Kidney epithelial cell (primary cell): ENCODE data around the gene CCDC85C. TPM values are rescaled to one million over a fixed set of nuclear protein-coding genes. Genes with fewer than 3 reads are reported as not detected.

Experiments
- DNase-seq: peaks from one replicate; pipeline ENCODE4 v3.0.0-alpha.2; 2010; ENCODE audit warnings: low read depth
- H3K27me3 ChIP-seq: 2 replicates; pipeline ENCODE4 v1.6.0; 2011; ENCODE audit warnings: low read length; ENCODE audit not compliant: control insufficient read depth, insufficient read depth
- H3K36me3 ChIP-seq: 2 replicates; pipeline ENCODE4 v1.5.1; 2011; ENCODE audit warnings: low read length; ENCODE audit not compliant: control insufficient read depth, insufficient read depth
- H3K4me3 ChIP-seq: 2 replicates; pipeline ENCODE4 v1.5.1; 2011; ENCODE audit warnings: low read depth, mild to moderate bottlenecking, control low read depth, low read length
- CTCF ChIP-seq: IDR thresholded peaks from 2 replicates; pipeline ENCODE4 v1.5.1; 2011; ENCODE audit warnings: mild to moderate bottlenecking, moderate library complexity, low read length, control low read depth, inconsistent platforms; ENCODE audit not compliant: insufficient read depth, poor library complexity, severe bottlenecking
- total RNA-seq: library from RNA; depleted of rRNA; stranded (reverse); fragments of >200 nt; gene quantifications from 2 replicates; pipeline ENCODE4 v1.2.3, GENCODE V29; 2015

Gene CCDC85C
- total RNA-seq, 1 donor from 2014 or later = 32.4 TPM

DNA sequence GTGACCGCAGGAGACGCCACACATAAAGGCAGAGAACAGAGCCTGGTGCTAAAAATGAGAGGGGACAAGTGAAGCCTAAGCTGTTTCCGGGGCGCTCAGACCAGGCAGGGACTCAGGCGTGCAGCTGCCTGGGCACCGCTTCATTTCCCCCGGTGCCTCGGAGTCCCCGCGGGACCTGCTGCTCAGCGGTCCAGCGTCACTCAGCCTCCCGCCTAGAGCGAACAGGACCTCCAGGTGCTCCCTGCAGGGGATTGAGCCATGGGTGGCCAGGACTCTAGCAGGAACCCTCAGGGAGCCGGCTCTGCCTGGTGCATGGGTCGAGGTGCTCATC lies 31.0 kb downstream of the CCDC85C start:
- Histone ChIP-seq H3K4me3 (no peak overlapping the region), H3K27me3 (no peaks in the 10 kb centered on the region), H3K36me3 (no peaks in the 10 kb centered on the region)
- no peak for TF ChIP-seq CTCF
- no peak for DNase-seq

DNA sequence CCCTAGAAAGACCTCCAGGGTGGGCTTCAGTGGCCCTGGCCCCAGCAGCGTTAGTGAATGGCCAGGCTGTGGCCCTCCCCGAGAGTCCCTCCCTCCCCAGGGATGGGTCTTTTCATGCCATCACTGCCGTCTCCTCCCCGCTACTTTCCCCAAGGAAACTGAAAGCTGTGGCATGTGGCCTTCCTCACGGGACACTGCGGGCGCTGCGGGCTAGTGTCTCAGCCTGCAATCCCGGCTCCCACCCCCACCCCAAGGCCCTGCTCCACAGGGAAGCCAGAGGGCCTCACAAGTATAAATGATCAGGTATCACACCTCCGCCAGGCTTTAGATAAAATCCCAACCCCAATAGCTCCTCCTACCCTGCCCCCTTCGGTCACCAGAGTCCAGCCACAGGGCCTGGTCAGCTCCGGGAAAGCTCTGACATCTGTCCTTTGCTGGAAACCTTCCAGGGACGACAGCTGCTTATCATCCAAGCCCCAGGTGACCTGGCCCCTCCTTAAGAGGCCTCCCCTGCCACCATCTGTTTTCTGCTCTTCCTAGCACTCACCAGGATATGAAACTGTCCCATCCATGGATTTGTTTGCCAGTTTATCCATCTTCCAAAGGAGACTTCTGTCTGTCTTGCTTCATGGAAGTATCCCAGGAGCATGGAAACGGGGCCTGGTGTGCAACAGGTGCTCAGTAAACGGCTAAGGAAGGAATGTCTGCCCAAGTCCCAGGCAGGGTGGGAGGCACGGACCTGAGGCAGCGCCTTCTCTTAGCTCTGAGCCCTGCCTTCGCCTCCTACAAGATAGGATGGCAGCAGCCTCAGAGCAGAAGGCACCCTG lies 31.6 kb downstream of the CCDC85C start:
- H3K36me3 ChIP-seq = no peaks in the 10 kb centered on the region
- no peak overlapping the region for H3K4me3 ChIP-seq
- no peak for TF ChIP-seq CTCF
- no peak for DNase-seq
- H3K27me3 ChIP-seq = no peaks in the 10 kb centered on the region

DNA sequence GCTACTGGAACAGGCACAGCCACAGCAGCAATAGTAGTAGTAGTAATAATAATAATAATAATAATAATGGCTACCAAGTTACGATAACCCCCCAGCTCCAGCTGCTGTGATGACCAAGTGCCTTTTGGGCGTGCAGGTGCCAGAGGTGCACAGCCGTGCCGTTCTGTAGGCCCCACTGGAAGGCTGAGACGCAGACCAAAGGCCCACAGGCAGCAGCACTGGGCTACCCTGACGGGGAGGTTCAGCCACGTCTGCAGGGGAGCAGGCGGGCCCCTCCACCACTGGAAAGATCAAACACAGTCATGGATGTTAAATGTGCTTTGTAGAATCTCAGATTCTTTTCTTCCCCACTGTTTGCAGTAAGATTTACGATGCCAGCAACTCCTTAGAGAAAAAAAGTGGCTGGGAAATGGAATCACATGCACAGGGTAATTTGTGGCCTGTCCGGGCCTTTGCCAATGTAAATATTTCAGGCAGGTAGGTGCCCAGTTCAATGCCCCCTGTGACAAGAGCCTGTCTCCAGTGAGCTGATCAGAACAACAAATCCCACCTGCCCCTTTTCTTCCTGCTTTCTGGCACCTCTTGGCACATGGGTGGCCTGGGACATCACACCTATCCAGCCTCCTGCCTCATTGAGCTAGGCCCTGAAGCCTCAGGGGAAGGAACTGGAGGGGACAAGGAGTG lies 32.6 kb downstream of the CCDC85C start:
- Histone ChIP-seq H3K27me3 (no peaks in the 10 kb centered on the region), H3K36me3 (no peaks in the 10 kb centered on the region), H3K4me3 (no peak overlapping the region)
- DNase-seq = no peak
- TF ChIP-seq CTCF = no peak

- Histone ChIP-seq H3K27me3 (no peaks in the 10 kb centered on the region), H3K4me3 (no peak overlapping the region), H3K36me3 (no peaks in the 10 kb centered on the region)
- TF ChIP-seq CTCF = no peak
- no peak for DNase-seq
These were observed 33.3 kb downstream of the CCDC85C start for GRCh38 chr14:99570544-99571302.

DNA sequence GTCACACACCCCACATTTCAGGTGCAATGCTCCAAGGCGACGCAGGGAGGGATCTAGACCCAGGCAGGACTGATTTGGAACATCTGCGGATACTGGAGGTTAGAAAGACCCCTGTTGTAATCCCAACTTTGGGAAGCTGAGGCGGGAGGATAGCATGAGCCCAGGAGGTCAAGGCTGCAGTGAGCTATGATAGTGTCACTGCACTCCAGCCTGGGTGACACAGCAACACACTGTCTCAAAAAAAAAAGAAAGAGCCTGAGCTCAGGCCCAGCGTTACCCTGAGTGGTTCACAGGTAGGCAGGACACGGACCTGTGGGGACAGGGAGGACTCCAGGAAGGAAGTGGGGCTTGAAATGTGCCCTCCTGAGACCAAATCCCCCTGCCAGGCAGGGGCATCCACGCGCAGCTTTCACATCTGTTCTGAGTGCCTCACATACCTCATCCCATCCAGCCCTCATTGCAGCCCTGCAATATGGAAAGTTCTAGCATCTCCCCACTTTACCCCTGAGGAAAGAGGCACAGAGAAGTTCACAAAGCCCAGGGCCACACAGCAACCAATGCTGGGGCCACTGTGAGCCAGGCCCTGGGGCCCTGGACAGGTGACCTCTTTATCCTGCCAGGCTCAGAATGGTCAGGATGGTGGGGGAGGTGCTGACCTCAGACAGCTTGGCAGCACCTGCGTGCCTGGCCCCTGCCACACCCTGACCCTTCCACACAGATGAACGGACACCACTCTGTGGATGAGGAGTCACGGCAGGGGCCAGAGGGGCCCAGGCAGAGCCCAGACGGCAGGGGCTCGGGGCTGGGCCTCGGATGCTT lies 34.1 kb downstream of the CCDC85C start:
- H3K27me3 ChIP-seq = no peaks in the 10 kb centered on the region
- TF ChIP-seq CTCF = no peak
- no peak for DNase-seq

More for the DNA sequence above, 34.1 kb downstream of the CCDC85C start:
- H3K36me3 ChIP-seq = no peaks in the 10 kb centered on the region
- no peak overlapping the region for H3K4me3 ChIP-seq
